ENCODE results near the gene PLSCR2.
"Not testable (repeated sequence)": the region's sequence is repeated elsewhere in the genome, so short reads cannot be mapped to it uniquely, and the experiment has no call there.

The PLSCR2 gene

GRCh38 chr3:146416366-146416765 is 53.0 kb downstream of the PLSCR2 start:
- DNase-seq (ENCODE audit: low read depth), result no peak

GRCh38 chr3:146414010-146414409 is 55.4 kb downstream of the PLSCR2 start:
- DNase-seq (ENCODE audit: low read depth), result no peak

- not testable (repeated sequence) for DNase-seq (ENCODE audit: low read depth)
Observed at GRCh38 chr3:146412711-146413110, 56.6 kb downstream of the PLSCR2 start.

- DNase-seq (ENCODE audit: low read depth), result no peak
Observed at GRCh38 chr3:146407956-146408355, 61.4 kb downstream of the PLSCR2 start.

GRCh38 chr3:146404436-146404835 is 64.9 kb downstream of the PLSCR2 start:
- DNase-seq (ENCODE audit: low read depth), result no peak

- DNase-seq (ENCODE audit: low read depth), result no peak
Observed at GRCh38 chr3:146403792-146404191, 65.6 kb downstream of the PLSCR2 start.

GRCh38 chr3:146396792-146397191 is 72.6 kb downstream of the PLSCR2 start:
- DNase-seq (ENCODE audit: low read depth), result no peak

GRCh38 chr3:146395164-146395563 is 74.2 kb downstream of the PLSCR2 start:
- no peak for DNase-seq (ENCODE audit: low read depth)

GRCh38 chr3:146390957-146391356 is 78.4 kb downstream of the PLSCR2 start:
- no peak for DNase-seq (ENCODE audit: low read depth)

GRCh38 chr3:146390006-146390772 is 79.2 kb downstream of the PLSCR2 start:
- no peak for DNase-seq (ENCODE audit: low read depth)

GRCh38 chr3:146387566-146387965 is 81.8 kb downstream of the PLSCR2 start:
- no peak for DNase-seq (ENCODE audit: low read depth)

GRCh38 chr3:146386936-146387335 is 82.4 kb downstream of the PLSCR2 start:
- no peak for DNase-seq (ENCODE audit: low read depth)

- no peak for DNase-seq (ENCODE audit: low read depth)
Observed at GRCh38 chr3:146384786-146385185, 84.6 kb downstream of the PLSCR2 start.

Measured in activated T-cell treated with anti-CD3 and anti-CD28 coated beads for 1 hour (primary cell).